K562 (cell line): ENCODE data around the gene KCNA4. TPM values are rescaled to one million over a fixed set of nuclear protein-coding genes. Genes with fewer than 3 reads are reported as not detected.

ENCODE experiments used
- ATAC-seq: fragments of 200-7000 bp; cut with Tn5 transposase; 3 replicates; pipeline ENCODE4 v1.9.1; 2020; ENCODE audit warnings: moderate library complexity
- BruUV-seq: library from RNA; stranded (reverse); fragments of 400-500 nt; replicated peaks from 2 replicates; lab custom pipeline; 2021; lab: Mats Ljungman, UMichigan
- CTCF ChIA-PET: fragments of 300-600 bp; formaldehyde crosslinking; extraction: SDS; loops from one replicate; lab custom pipeline; 2021; ENCODE audit warnings: low intra/inter-chr PET ratio; lab: Yijun Ruan, JAX
- POLR2A ChIA-PET: fragments of 300-600, 350-650 bp; sonication (Branson Sonifier 250); formaldehyde crosslinking; extraction: SDS; loops from one replicate; lab custom pipeline; 2021; ENCODE audit warnings: antibody characterized with exemption, inconsistent platforms; lab: Yijun Ruan, JAX
- DNase-seq, 4 experiments: peaks; one replicate each; pipeline versions ENCODE4 v3.0.0 to v3.0.0-alpha.2; 2011 to 2018; ENCODE audit warnings: low spot score in 3 of 4, mixed read lengths in 3 of 4; ENCODE audit errors: extremely low read depth in 1 of 4
- FAIRE-seq: peaks from 2 replicates; lab custom pipeline; 2011; peaks lifted over from hg19 to GRCh38; lab: Jason Lieb, UNC
- H2AFZ ChIP-seq: 2 replicates; pipeline ENCODE4 v1.6.0; 2011; ENCODE audit warnings: low read depth, low read length, control low read depth, inconsistent platforms
- H3K27ac ChIP-seq: fragments of 200-600 bp; 3 replicates; pipeline ENCODE4 v1.8.0; 2011; ENCODE audit warnings: low read depth, mild to moderate bottlenecking, control low read depth, inconsistent platforms, low read length, moderate library complexity, mixed read lengths; ENCODE audit errors: extremely low read depth
- H3K27me3 ChIP-seq, 2 experiments: fragments of 300-600 bp in 1 of 2; 2 replicates in 1 of 2; 3 replicates in 1 of 2; pipeline versions ENCODE4 v1.6.0 to v1.8.0; 2011; ENCODE audit warnings: inconsistent platforms in 2 of 2, low read length in 2 of 2, mild to moderate bottlenecking in 1 of 2, mixed read lengths in 1 of 2, moderate library complexity in 1 of 2; ENCODE audit not compliant: control insufficient read depth in 2 of 2, insufficient read depth in 2 of 2
- H3K36me3 ChIP-seq: fragments of 300-600 bp; 3 replicates; pipeline ENCODE4 v1.8.0; 2011; ENCODE audit warnings: mild to moderate bottlenecking, low read length, inconsistent platforms; ENCODE audit not compliant: control insufficient read depth, insufficient read depth
- H3K4me1 ChIP-seq, 2 experiments: fragments of 200-600 bp in 1 of 2; replicated peaks in 1 of 2; 2 replicates in 1 of 2; 3 replicates in 1 of 2; pipeline versions ENCODE4 v1.5.1 to v1.8.0; 2011; ENCODE audit warnings: inconsistent platforms in 2 of 2, low read length in 2 of 2, mild to moderate bottlenecking in 1 of 2, mixed read lengths in 1 of 2, moderate library complexity in 1 of 2; ENCODE audit not compliant: control insufficient read depth in 2 of 2, insufficient read depth in 2 of 2
- H3K4me2 ChIP-seq: 2 replicates; pipeline ENCODE4 v1.6.1; 2011; ENCODE audit warnings: low read length, control low read depth, inconsistent platforms, mixed read lengths; ENCODE audit not compliant: insufficient read depth
- H3K4me3 ChIP-seq: fragments of 200-600 bp; sonication (generic), shearing (Covaris generic); 2 replicates; pipeline ENCODE4 v1.5.1; 2016; ENCODE audit warnings: control low read depth, inconsistent platforms
- H3K79me2 ChIP-seq: fragments of 200-600 bp; 3 replicates; pipeline ENCODE4 v1.8.0; 2011; ENCODE audit warnings: low read length, inconsistent platforms; ENCODE audit not compliant: control insufficient read depth, insufficient read depth
- H3K9ac ChIP-seq, 2 experiments: 2 replicates each; pipeline versions ENCODE4 v1.6.0 to v1.6.1; 2011; ENCODE audit warnings: low read depth in 2 of 2, low read length in 2 of 2, control low read depth in 1 of 2, inconsistent platforms in 1 of 2, mild to moderate bottlenecking in 1 of 2, mixed read lengths in 1 of 2; ENCODE audit not compliant: insufficient read depth in 1 of 2
- H3K9me1 ChIP-seq: one replicate; pipeline ENCODE4 v1.6.0; 2011; ENCODE audit warnings: inconsistent platforms, mild to moderate bottlenecking, low read length, moderate library complexity; ENCODE audit not compliant: control insufficient read depth, insufficient read depth
- H3K9me3 ChIP-seq: replicated peaks from 2 replicates; pipeline ENCODE4 v1.5.1; 2011; ENCODE audit warnings: low read depth, low read length, inconsistent platforms; ENCODE audit not compliant: control insufficient read depth, insufficient read depth
- H4K20me1 ChIP-seq: replicated peaks from 2 replicates; pipeline ENCODE4 v1.6.1; 2011; ENCODE audit warnings: low read length, inconsistent platforms, mixed read lengths; ENCODE audit not compliant: control insufficient read depth, insufficient read depth
- BACH1 ChIP-seq: fragments of 200-800 bp; sonication (Bioruptor generic); IDR thresholded peaks from 2 replicates; pipeline ENCODE4 v1.6.1; 2016; ENCODE audit warnings: missing genetic modification characterization, missing compliant biosample characterization
- BDP1 ChIP-seq: IDR thresholded peaks from 3 replicates; pipeline ENCODE4 v1.6.1; 2011; ENCODE audit not compliant: insufficient read length, insufficient read depth
- CBX8 ChIP-seq: fragments of 200-600 bp; sonication (generic); IDR thresholded peaks from 2 replicates; pipeline ENCODE4 v1.6.1; 2012; ENCODE audit warnings: borderline replicate concordance, mixed run types, low read depth, mild to moderate bottlenecking, moderate library complexity, mixed read lengths, low read length, control low read depth, inconsistent platforms; ENCODE audit not compliant: poor library complexity, severe bottlenecking; ENCODE audit errors: extremely low read depth
- CUX1 ChIP-seq: fragments of 200-800 bp; sonication (Bioruptor generic); IDR thresholded peaks from 2 replicates; pipeline ENCODE4 v1.6.1; 2016; ENCODE audit warnings: missing genetic modification characterization, missing compliant biosample characterization
- E2F5 ChIP-seq: sonication (generic); formaldehyde crosslinking; IDR thresholded peaks from 2 replicates; pipeline ENCODE4 v1.8.0; 2022; ENCODE audit warnings: mild to moderate bottlenecking, missing genetic modification reagents
- HMG20A ChIP-seq: fragments of 450-650 bp; formaldehyde crosslinking; conservative IDR thresholded peaks from 2 replicates; pipeline ENCODE4 v1.4.0; 2020; ENCODE audit warnings: mild to moderate bottlenecking, mixed read lengths
- HNRNPK ChIP-seq: fragments of 200-400 bp; formaldehyde crosslinking; IDR thresholded peaks from one replicate; pipeline ENCODE4 v1.6.1; 2018; ENCODE audit warnings: mild to moderate bottlenecking, low read depth, low read length; ENCODE audit not compliant: poor library complexity, severe bottlenecking
- NEUROD1 ChIP-seq: fragments of 150-350 bp; IDR thresholded peaks from 2 replicates; pipeline ENCODE4 v1.6.1; 2014; ENCODE audit warnings: borderline replicate concordance, low read length, low read depth; ENCODE audit not compliant: partially characterized antibody
- NFRKB ChIP-seq: fragments of 450-650 bp; IDR thresholded peaks from 2 replicates; pipeline ENCODE4 v1.6.1; 2016; ENCODE audit warnings: low read depth
- RBM25 ChIP-seq: fragments of 200-400 bp; formaldehyde crosslinking; IDR thresholded peaks from 2 replicates; pipeline ENCODE4 v1.6.1; 2018; ENCODE audit warnings: low read length, low read depth, moderate library complexity; ENCODE audit not compliant: severe bottlenecking
- RHOXF2B ChIP-seq: fragments of 250-450 bp; sonication (Bioruptor Pico); conservative IDR thresholded peaks from 2 replicates; pipeline ENCODE4 v1.5.1; 2021
- SOX6 ChIP-seq: fragments of 450-650 bp; IDR thresholded peaks from 2 replicates; pipeline ENCODE4 v1.6.1; 2014; ENCODE audit warnings: mild to moderate bottlenecking
- XRCC5 ChIP-seq: fragments of 200-400 bp; formaldehyde crosslinking; IDR thresholded peaks from 2 replicates; pipeline ENCODE4 v1.6.1; 2017; ENCODE audit warnings: low read depth, mild to moderate bottlenecking, low read length
- ZC3H4 ChIP-seq: sonication (generic); formaldehyde crosslinking; IDR thresholded peaks from 2 replicates; pipeline ENCODE4 v1.9.0; 2021; ENCODE audit warnings: missing genetic modification reagents, borderline replicate concordance
- ZNF24 ChIP-seq: fragments of 450-650 bp; IDR thresholded peaks from 2 replicates; pipeline ENCODE4 v1.6.1; 2016
- ZNF311 ChIP-seq: fragments of 250-450 bp; sonication (Bioruptor Pico); IDR thresholded peaks from 2 replicates; pipeline ENCODE4 v1.4.0; 2020; ENCODE audit warnings: mild to moderate bottlenecking, moderate library complexity
- ZNF764 ChIP-seq: fragments of 250-450 bp; sonication (Bioruptor Pico); IDR thresholded peaks from 2 replicates; pipeline ENCODE4 v1.4.0; 2020; ENCODE audit warnings: low read depth, mild to moderate bottlenecking, moderate library complexity
- WGBS: fragments of 100-300 bp; shearing (Covaris generic); methylation state at CpG from one replicate; pipeline ENCODE4 v1.1.6; 2016; ENCODE audit warnings: low coverage, mixed read lengths; ENCODE audit not compliant: insufficient coverage; ENCODE audit errors: missing lambda C conversion rate; 5-methylcytosine and 5-hydroxymethylcytosine counted together
- in situ Hi-C: fragments of 300-500 bp; cut with MboI; formaldehyde crosslinking; loops from 4 replicates; pipeline ENCODE4 v1.15.0; 2018; ENCODE audit warnings: inconsistent platforms, mixed read lengths
- intact Hi-C: fragments of 100-400 bp; cut with micrococcal nuclease; formaldehyde crosslinking; loops from 2 replicates; pipeline ENCODE4 v1.14.2; 2022
- polyA plus RNA-seq, 8 experiments: library from polyadenylated mRNA; depleted of rRNA in 4 of 8; stranded (reverse) in 5 of 8; unstranded in 3 of 8; fragments of >200 nt; fragmentation: Nextera tagmentation in 2 of 8; fragmentation: Illumina TruSeq in 1 of 8; extraction: Ambion mirVana in 2 of 8; extraction: Trizol in 1 of 8; gene quantifications; 2 replicates each; pipeline versions ENCODE4 v1.2.1 to v1.2.3, GENCODE V29; 2011 to 2014; ENCODE audit warnings: inconsistent platforms in 1 of 8, missing spikeins in 1 of 8
- total RNA-seq, 7 experiments: library from RNA; depleted of rRNA in 6 of 7; stranded (reverse); fragments of >200 nt in 6 of 7; fragmentation: Illumina TruSeq in 2 of 7; extraction: Trizol in 2 of 7; gene quantifications; 2 replicates each; pipeline versions ENCODE4 v1.2.1 to v1.2.3, GENCODE V29; 2011 to 2021; ENCODE audit warnings: low replicate concordance in 1 of 7

KCNA4 gene
- total and polyA plus RNA-seq, 9 of the 15 experiments (the other 6 are each of a cell fraction or from before 2014, with no cell fraction given) = not detected

DNA sequence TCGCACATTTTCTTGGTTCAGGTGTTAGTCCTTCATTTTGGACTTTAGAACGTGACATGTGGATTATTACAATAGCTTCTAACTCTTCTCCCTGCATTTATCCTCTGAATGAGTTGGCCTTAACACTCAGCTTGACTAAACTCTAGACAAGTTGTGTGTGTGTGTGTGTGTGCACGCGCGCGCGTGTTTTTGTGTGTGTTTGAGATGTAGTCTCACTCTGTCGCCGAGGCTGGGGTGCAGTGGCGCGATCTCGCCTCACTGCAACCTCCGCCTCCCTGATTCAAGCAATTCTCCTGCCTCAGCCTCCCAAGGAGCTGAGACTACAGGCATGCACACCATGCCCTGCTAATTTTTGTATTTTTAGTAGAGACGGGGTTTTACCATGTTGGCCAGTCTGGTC lies 24.3 kb upstream of the KCNA4 start:
- BruUV-seq = no TSS peak
- WGBS = 3% methylated on average over 13 of the region's 14 CpGs
- Histone ChIP-seq H3K4me3 (no peak overlapping the region), H3K27ac (no peak overlapping the region), H3K79me2 (no peaks in the 10 kb centered on the region), H3K4me1 (no peaks in the 10 kb centered on the region), H3K36me3 (no peaks in the 10 kb centered on the region), H3K9ac (no peak overlapping the region), H4K20me1 (no peaks in the 10 kb centered on the region), H3K9me3 (no peaks in the 10 kb centered on the region), H3K9me1 (no peaks in the 10 kb centered on the region), H3K4me2 (no peak overlapping the region), H3K27me3 (no peaks in the 10 kb centered on the region), H2AFZ (no peak overlapping the region)
- in situ Hi-C loops = no loop called here
- ChIA-PET CTCF (no interaction called here), POLR2A (interaction anchor here (0.6 kb wide), 1 partner anchor 740 kb away, joined by 3 read pairs; no protein-coding TSS in a partner anchor)
- ATAC-seq (no peak), FAIRE-seq (no peak), DNase-seq (no peak)
- intact Hi-C loops = no loop called here
- TF ChIP-seq ZC3H4 (CRISPR knock-in tag) = no peak
- no peak for TF ChIP-seq ZNF311
- TF ChIP-seq ZNF24 = no peak
- no peak for TF ChIP-seq CBX8
- TF ChIP-seq ZNF764 (CRISPR knock-in tag) = no peak
- no peak for TF ChIP-seq XRCC5
- TF ChIP-seq BACH1 = no peak
- no peak for TF ChIP-seq BDP1
- no peak for TF ChIP-seq E2F5 (CRISPR knock-in tag)
- TF ChIP-seq NEUROD1 = no peak
- no peak for TF ChIP-seq NFRKB
- TF ChIP-seq RHOXF2B (CRISPR knock-in tag) = no peak
- TF ChIP-seq HNRNPK = no peak
- TF ChIP-seq HMG20A (CRISPR knock-in tag) = no peak
- no peak for TF ChIP-seq SOX6
- TF ChIP-seq RBM25 = no peak
- no peak for TF ChIP-seq CUX1 (CRISPR knock-in tag)
